ENCODE measurements around the gene CAPNS1. TPM values are rescaled to one million over a fixed set of nuclear protein-coding genes. Genes with fewer than 3 reads are reported as not detected.
A peak's percentile ranks its signal among the peaks of the same experiment; 100 is the strongest.

The CAPNS1 gene
- total and polyA plus RNA-seq, 2 of the 13 experiments (the other 11 are each of a cell fraction or from before 2014, with no cell fraction given), result 322 to 526 TPM

- CTCF ChIA-PET (ENCODE audit: low intra/inter-chr PET ratio, low total read pairs), result no interaction called here
- no TSS peak for BruUV-seq (replicated peaks)
- Histone ChIP-seq H3K9me3 (ENCODE audit: low read length) (no peaks in the 10 kb centered on the region), H3K79me2 (ENCODE audit: insufficient read depth, low read length) (no peaks in the 10 kb centered on the region), H3K27me3 (ENCODE audit: control insufficient read depth in 1 of 2, insufficient read depth in 2 of 2, low read length in 2 of 2) (no peaks in the 10 kb centered on the region), H3K36me3 (replicated peaks in 1 of 2; ENCODE audit: control insufficient read depth in 1 of 2, insufficient read depth in 2 of 2, low read length in 2 of 2) (peaks cover 27 to 55% of the 10 kb centered on the region in 2 experiments; a peak in 4 of 5 replicates), H3K4me1 (ENCODE audit: insufficient read depth, low read length) (no peaks in the 10 kb centered on the region), H3K4me3 (replicated peaks in 1 of 3; ENCODE audit: insufficient read depth in 1 of 3, low read depth in 2 of 3, low read length in 3 of 3) (no peak overlapping the region), H3K9ac (ENCODE audit: insufficient read depth, low read depth, low read length) (no peak overlapping the region), H4K20me1 (ENCODE audit: insufficient read depth, low read length) (no peaks in the 10 kb centered on the region), H3K27ac (ENCODE audit: extremely low read length, insufficient read depth, low read length) (no peak overlapping the region), H2AFZ (ENCODE audit: low read length) (no peak overlapping the region), H3K4me2 (ENCODE audit: low read depth, low read length) (no peak overlapping the region)
- TF ChIP-seq AGO2 (optimal IDR thresholded peaks at IDR 0.05; ENCODE audit: low read depth, low read length) (peak; percentile 23), MAZ (IDR thresholded peaks at IDR 0.05; ENCODE audit: borderline replicate concordance, low read depth, low read length) (no peak), MAZ (CRISPR knock-in tag; IDR thresholded peaks at IDR 0.05; ENCODE audit: low read depth) (no peak)
- FAIRE-seq (no peak), ATAC-seq (no peak), DNase-seq (ENCODE audit: low spot score) (no peak)
- in situ Hi-C loops (cut with HindIII; ENCODE audit: extremely low pct_ligation_motif_present, low pct_unique_long_range_greater_than_20kb), result no loop called here
- 94% methylated on average over 17 of the region's 27 CpGs for whole genome bisulfite sequencing (ENCODE audit: low lambda C conversion rate)
- intact Hi-C loops (cut with micrococcal nuclease; ENCODE audit: unreplicated experiment), result no loop called here
- POLR2A ChIA-PET, result interaction anchor here (2.5 kb wide), 1 partner anchor 13 kb away, joined by 8 read pairs; the partner anchor contains the start of genes POLR2I and TBCB
These were observed 38.1 kb upstream of the CAPNS1 start for GRCh38 chr19:36101550-36102327.

GRCh38 chr19:36103040-36103626 is 36.7 kb upstream of the CAPNS1 start:
- no TSS peak for BruUV-seq (replicated peaks)
- FAIRE-seq, result no peak
- in situ Hi-C loops (cut with HindIII; ENCODE audit: extremely low pct_ligation_motif_present, low pct_unique_long_range_greater_than_20kb) (no loop called here), intact Hi-C loops (cut with micrococcal nuclease; ENCODE audit: unreplicated experiment) (no loop called here)
- no peak overlapping the region for H3K4me3 ChIP-seq (replicated peaks in 1 of 3; ENCODE audit: insufficient read depth in 1 of 3, low read depth in 2 of 3, low read length in 3 of 3)
- no peaks in the 10 kb centered on the region for H3K27me3 ChIP-seq (ENCODE audit: control insufficient read depth in 1 of 2, insufficient read depth in 2 of 2, low read length in 2 of 2)
- WGBS (ENCODE audit: low lambda C conversion rate), result 99% methylated on average over 11 of the region's 24 CpGs
- TF ChIP-seq THAP11 (CRISPR knock-in tag; IDR thresholded peaks at IDR 0.05), result no peak
- TF ChIP-seq GATAD1 (CRISPR knock-in tag; IDR thresholded peaks at IDR 0.05), result no peak
- no peak for TF ChIP-seq HIC2 (CRISPR knock-in tag; IDR thresholded peaks at IDR 0.05; ENCODE audit: low read depth)
- TF ChIP-seq ZNF7 (CRISPR knock-in tag; IDR thresholded peaks at IDR 0.05), result no peak
- TF ChIP-seq AGO2 (optimal IDR thresholded peaks at IDR 0.05; ENCODE audit: low read depth, low read length), result peak; percentile 56
- TF ChIP-seq REPIN1 (CRISPR knock-in tag; IDR thresholded peaks at IDR 0.05; ENCODE audit: borderline replicate concordance, low read depth), result no peak
- TF ChIP-seq NR2F6 (IDR thresholded peaks at IDR 0.05), result no peak
- TF ChIP-seq NR2F6 (CRISPR knock-in tag; IDR thresholded peaks at IDR 0.05), result no peak
- peaks cover 25 to 49% of the 10 kb centered on the region in 2 experiments; a peak in 4 of 5 replicates for H3K36me3 ChIP-seq (replicated peaks in 1 of 2; ENCODE audit: control insufficient read depth in 1 of 2, insufficient read depth in 2 of 2, low read length in 2 of 2)
- ChIA-PET CTCF (ENCODE audit: low intra/inter-chr PET ratio, low total read pairs) (no interaction called here), POLR2A (interaction anchor here (1.1 to 2.5 kb wide), 2 partner anchors 12 to 17 kb away, joined by 3 to 8 read pairs; partner anchors contain the start of genes POLR2I and TBCB)
- H2AFZ ChIP-seq (ENCODE audit: low read length), result no peak overlapping the region
- H3K9ac ChIP-seq (ENCODE audit: insufficient read depth, low read depth, low read length), result no peak overlapping the region
- no peaks in the 10 kb centered on the region for H3K9me3 ChIP-seq (ENCODE audit: low read length)
- no peak for DNase-seq (ENCODE audit: low spot score)
- no peak for ATAC-seq
- H4K20me1 ChIP-seq (ENCODE audit: insufficient read depth, low read length), result no peaks in the 10 kb centered on the region
- H3K4me1 ChIP-seq (ENCODE audit: insufficient read depth, low read length), result no peaks in the 10 kb centered on the region
- H3K4me2 ChIP-seq (ENCODE audit: low read depth, low read length), result no peak overlapping the region
- no peaks in the 10 kb centered on the region for H3K79me2 ChIP-seq (ENCODE audit: insufficient read depth, low read length)
- no peak overlapping the region for H3K27ac ChIP-seq (ENCODE audit: extremely low read length, insufficient read depth, low read length)

All from HepG2 (cell line).